HCT116 (cell line): ENCODE results near the gene ATXN7L1.

Source experiments
- CTCF ChIP-seq, 3 experiments: fragments of 200-600 bp in 1 of 3; sonication (generic) in 1 of 3; IDR thresholded peaks in 2 of 3; conservative IDR thresholded peaks in 1 of 3; 2 replicates each; pipeline ENCODE4 v1.5.1; 2012 to 2017; ENCODE audit warnings: low read depth in 2 of 3, low read length in 2 of 3, antibody characterized with exemption in 1 of 3, borderline replicate concordance in 1 of 3, control low read depth in 1 of 3, mild to moderate bottlenecking in 1 of 3, mixed read lengths in 1 of 3, mixed run types in 1 of 3, moderate library complexity in 1 of 3; ENCODE audit not compliant: insufficient read depth in 1 of 3
- EZH2 ChIP-seq: fragments of 200-600 bp; sonication (generic); IDR thresholded peaks from 2 replicates; pipeline ENCODE4 v1.6.1; 2017; ENCODE audit warnings: antibody characterized with exemption, mixed run types

GRCh38 chr7:105617280-105618015 lies 259.0 kb downstream of the ATXN7L1 start:
- no peak for TF ChIP-seq CTCF (IDR thresholded peaks at IDR 0.05 in 2 of 3, conservative IDR thresholded peaks at IDR 0.05 in 1 of 3; ENCODE audit: borderline replicate concordance in 1 of 3, insufficient read depth in 1 of 3, low read depth in 2 of 3, low read length in 2 of 3)
- TF ChIP-seq EZH2 = no peak
